NT2/D1 (cell line): Measurements from ENCODE around the gene FKBP11.

Experiments
- DNase-seq: peaks from one replicate; pipeline ENCODE4 v3.0.0-alpha.2; 2011; ENCODE audit warnings: low read depth, low spot score
- H3K27me3 ChIP-seq: 2 replicates; pipeline ENCODE4 v1.6.0; 2011; ENCODE audit warnings: mild to moderate bottlenecking; ENCODE audit not compliant: insufficient read length, insufficient read depth
- H3K36me3 ChIP-seq: 2 replicates; pipeline ENCODE4 v1.6.1; 2011; ENCODE audit warnings: mild to moderate bottlenecking, low read length, mixed read lengths; ENCODE audit not compliant: insufficient read depth, insufficient read length
- H3K4me1 ChIP-seq: 2 replicates; pipeline ENCODE4 v1.5.1; 2011; ENCODE audit not compliant: insufficient read depth, insufficient read length
- H3K4me3 ChIP-seq: 2 replicates; pipeline ENCODE4 v1.5.1; 2011; ENCODE audit warnings: low read depth; ENCODE audit not compliant: insufficient read length
- H3K9ac ChIP-seq: 2 replicates; pipeline ENCODE4 v1.6.0; 2011; ENCODE audit warnings: low read depth; ENCODE audit not compliant: insufficient read length
- H3K9me3 ChIP-seq: 2 replicates; pipeline ENCODE4 v1.5.1; 2011; ENCODE audit warnings: mild to moderate bottlenecking, low read length; ENCODE audit not compliant: insufficient read depth
- SUZ12 ChIP-seq: IDR thresholded peaks from 2 replicates; pipeline ENCODE4 v1.6.1; 2011; ENCODE audit not compliant: insufficient read length, insufficient read depth; ENCODE audit errors: extremely low read depth
- YY1 ChIP-seq: IDR thresholded peaks from 2 replicates; pipeline ENCODE4 v1.6.1; 2011; ENCODE audit not compliant: insufficient read length, insufficient read depth
- ZNF274 ChIP-seq: IDR thresholded peaks from 2 replicates; pipeline ENCODE4 v1.6.1; 2011; ENCODE audit warnings: mild to moderate bottlenecking, low read depth, low read length

The FKBP11 gene

GRCh38 chr12:48954841-48955501 lies 29.7 kb upstream of the FKBP11 start:
- Histone ChIP-seq H3K9ac (no peak overlapping the region), H3K27me3 (no peaks in the 10 kb centered on the region), H3K9me3 (no peaks in the 10 kb centered on the region), H3K4me1 (peaks cover 6% of the 10 kb centered on the region), H3K4me3 (peak overlapping the region; percentile 98), H3K36me3 (peaks cover 57% of the 10 kb centered on the region)
- TF ChIP-seq YY1 = no peak
- TF ChIP-seq SUZ12 = no peak
- TF ChIP-seq ZNF274 = no peak
- no peak for DNase-seq

GRCh38 chr12:48954061-48954460 lies 28.8 kb upstream of the FKBP11 start:
- no peaks in the 10 kb centered on the region for H3K9me3 ChIP-seq
- peaks cover 6% of the 10 kb centered on the region for H3K4me1 ChIP-seq
- no peak for DNase-seq
- TF ChIP-seq YY1 (no peak), SUZ12 (no peak), ZNF274 (no peak)
- H3K4me3 ChIP-seq = no peak overlapping the region
- peaks cover 62% of the 10 kb centered on the region for H3K36me3 ChIP-seq
- no peaks in the 10 kb centered on the region for H3K27me3 ChIP-seq
- H3K9ac ChIP-seq = no peak overlapping the region

GRCh38 chr12:48952691-48953090 lies 27.4 kb upstream of the FKBP11 start:
- Histone ChIP-seq H3K4me3 (no peak overlapping the region), H3K4me1 (peaks cover 6% of the 10 kb centered on the region), H3K36me3 (peaks cover 69% of the 10 kb centered on the region), H3K9ac (no peak overlapping the region), H3K9me3 (no peaks in the 10 kb centered on the region), H3K27me3 (no peaks in the 10 kb centered on the region)
- TF ChIP-seq ZNF274 = no peak
- TF ChIP-seq SUZ12 = no peak
- no peak for TF ChIP-seq YY1
- DNase-seq = no peak

GRCh38 chr12:48947727-48948126 lies 22.4 kb upstream of the FKBP11 start:
- DNase-seq = no peak
- Histone ChIP-seq H3K4me3 (no peak overlapping the region), H3K36me3 (peaks cover 71% of the 10 kb centered on the region), H3K27me3 (no peaks in the 10 kb centered on the region), H3K9me3 (no peaks in the 10 kb centered on the region), H3K4me1 (peaks cover 4% of the 10 kb centered on the region), H3K9ac (no peak overlapping the region)
- TF ChIP-seq ZNF274 = no peak
- TF ChIP-seq SUZ12 = no peak
- TF ChIP-seq YY1 = no peak

- H3K36me3 ChIP-seq = peaks cover 70% of the 10 kb centered on the region
- no peak overlapping the region for H3K9ac ChIP-seq
- TF ChIP-seq ZNF274 (no peak), SUZ12 (no peak), YY1 (no peak)
- no peak for DNase-seq
- H3K4me3 ChIP-seq = no peak overlapping the region
- H3K4me1 ChIP-seq = no peaks in the 10 kb centered on the region
- H3K27me3 ChIP-seq = no peaks in the 10 kb centered on the region
- H3K9me3 ChIP-seq = no peaks in the 10 kb centered on the region
Measured at GRCh38 chr12:48946943-48947342, 21.7 kb upstream of the FKBP11 start.

- H3K27me3 ChIP-seq = no peaks in the 10 kb centered on the region
- H3K36me3 ChIP-seq = peaks cover 73% of the 10 kb centered on the region
- no peaks in the 10 kb centered on the region for H3K4me1 ChIP-seq
- no peak overlapping the region for H3K4me3 ChIP-seq
- TF ChIP-seq ZNF274 = no peak
- no peak for TF ChIP-seq YY1
- no peak for TF ChIP-seq SUZ12
- no peaks in the 10 kb centered on the region for H3K9me3 ChIP-seq
- no peak overlapping the region for H3K9ac ChIP-seq
- DNase-seq = no peak
Measured at GRCh38 chr12:48946205-48946604, 20.9 kb upstream of the FKBP11 start.

GRCh38 chr12:48943221-48943620 lies 17.9 kb upstream of the FKBP11 start:
- TF ChIP-seq ZNF274 (no peak), YY1 (no peak), SUZ12 (no peak)
- no peaks in the 10 kb centered on the region for H3K9me3 ChIP-seq
- peaks cover 83% of the 10 kb centered on the region for H3K36me3 ChIP-seq
- H3K9ac ChIP-seq = no peak overlapping the region
- DNase-seq = no peak
- H3K4me1 ChIP-seq = no peaks in the 10 kb centered on the region
- H3K4me3 ChIP-seq = no peak overlapping the region
- no peaks in the 10 kb centered on the region for H3K27me3 ChIP-seq
